Peyer's patch (tissue), 4 donors: ENCODE data around the gene TTC29. TPM values are rescaled to one million over a fixed set of nuclear protein-coding genes. Genes with fewer than 3 reads are reported as not detected.

Source experiments
- DNase-seq, 3 donors: peaks; one replicate each; pipeline ENCODE4 v3.0.0-alpha.2; 2017 to 2019
- H3K27ac ChIP-seq, 4 donors: fragments of 200-600 bp; sonication (generic); one replicate each; pipeline ENCODE4 v1.5.1; 2016 to 2019
- H3K27me3 ChIP-seq, 2 donors: fragments of 200-600 bp; sonication (generic); one replicate each; pipeline ENCODE4 v1.5.1; 2019
- H3K36me3 ChIP-seq, 3 donors: fragments of 200-600 bp; sonication (generic); one replicate each; pipeline ENCODE4 v1.5.1; 2016 to 2019
- H3K4me1 ChIP-seq, 4 donors: fragments of 200-600 bp; sonication (generic); one replicate each; pipeline ENCODE4 v1.5.1; 2016 to 2019
- H3K4me3 ChIP-seq, 4 donors: fragments of 200-600 bp; sonication (generic); 1 replicate in 3 of 4; 2 replicates in 1 of 4; pipeline ENCODE4 v1.5.1; 2016 to 2019; ENCODE audit warnings: mild to moderate bottlenecking in 1 of 4
- H3K9me3 ChIP-seq, 4 donors: fragments of 200-600 bp; sonication (generic); one replicate each; pipeline ENCODE4 v1.5.1; 2016 to 2019; ENCODE audit warnings: mild to moderate bottlenecking in 1 of 4
- POLR2A ChIP-seq, 2 donors: fragments of 450-650 bp; IDR thresholded peaks; one replicate each; pipeline ENCODE4 v1.5.1; 2017; ENCODE audit warnings: antibody characterized with exemption in 2 of 2, mild to moderate bottlenecking in 2 of 2, moderate library complexity in 2 of 2
- total RNA-seq, 4 donors: library from RNA; depleted of rRNA; stranded (reverse); fragments of >200 nt; gene quantifications; one replicate each; pipeline ENCODE4 v1.1.0, GENCODE V29; 2016
- TF ChIP-seq, protein P1 (sequence below), 6 experiments: fragments of 450-650 bp in 4 of 6; fragments of 200-600 bp in 2 of 6; sonication (generic) in 1 of 6; IDR thresholded peaks; one replicate each; pipeline ENCODE4 v1.5.1; 2017 to 2019; ENCODE audit warnings: antibody characterized with exemption in 6 of 6, mild to moderate bottlenecking in 3 of 6, moderate library complexity in 1 of 6

The TTC29 gene
- total RNA-seq, 4 donors from 2014 or later, result not detected

- Histone ChIP-seq H3K9me3 (no peaks in the 10 kb centered on the region), H3K27me3 (no peaks in the 10 kb centered on the region), H3K4me1 (no peaks in the 10 kb centered on the region), H3K36me3 (no peaks in the 10 kb centered on the region), H3K4me3 (no peak overlapping the region), H3K27ac (no peak overlapping the region)
- TF ChIP-seq POLR2A (IDR thresholded peaks at IDR 0.05), result no peak
- TF ChIP-seq, protein P1, sequence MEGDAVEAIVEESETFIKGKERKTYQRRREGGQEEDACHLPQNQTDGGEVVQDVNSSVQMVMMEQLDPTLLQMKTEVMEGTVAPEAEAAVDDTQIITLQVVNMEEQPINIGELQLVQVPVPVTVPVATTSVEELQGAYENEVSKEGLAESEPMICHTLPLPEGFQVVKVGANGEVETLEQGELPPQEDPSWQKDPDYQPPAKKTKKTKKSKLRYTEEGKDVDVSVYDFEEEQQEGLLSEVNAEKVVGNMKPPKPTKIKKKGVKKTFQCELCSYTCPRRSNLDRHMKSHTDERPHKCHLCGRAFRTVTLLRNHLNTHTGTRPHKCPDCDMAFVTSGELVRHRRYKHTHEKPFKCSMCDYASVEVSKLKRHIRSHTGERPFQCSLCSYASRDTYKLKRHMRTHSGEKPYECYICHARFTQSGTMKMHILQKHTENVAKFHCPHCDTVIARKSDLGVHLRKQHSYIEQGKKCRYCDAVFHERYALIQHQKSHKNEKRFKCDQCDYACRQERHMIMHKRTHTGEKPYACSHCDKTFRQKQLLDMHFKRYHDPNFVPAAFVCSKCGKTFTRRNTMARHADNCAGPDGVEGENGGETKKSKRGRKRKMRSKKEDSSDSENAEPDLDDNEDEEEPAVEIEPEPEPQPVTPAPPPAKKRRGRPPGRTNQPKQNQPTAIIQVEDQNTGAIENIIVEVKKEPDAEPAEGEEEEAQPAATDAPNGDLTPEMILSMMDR (IDR thresholded peaks at IDR 0.05), result peak in 5 of 6 experiments; percentile 40 to 68 (median 56)
- DNase-seq, result no peak
Measured at GRCh38 chr4:146916479-146917076, 29.1 kb downstream of the TTC29 start.

GRCh38 chr4:146915132-146915531 is 30.5 kb downstream of the TTC29 start:
- no peak overlapping the region for H3K27ac ChIP-seq
- no peaks in the 10 kb centered on the region for H3K36me3 ChIP-seq
- no peaks in the 10 kb centered on the region for H3K27me3 ChIP-seq
- no peak overlapping the region for H3K4me3 ChIP-seq
- TF ChIP-seq POLR2A (IDR thresholded peaks at IDR 0.05), result no peak
- TF ChIP-seq, protein P1 (IDR thresholded peaks at IDR 0.05), result no peak
- DNase-seq, result no peak
- no peaks in the 10 kb centered on the region for H3K4me1 ChIP-seq
- no peaks in the 10 kb centered on the region for H3K9me3 ChIP-seq

- Histone ChIP-seq H3K9me3 (no peaks in the 10 kb centered on the region), H3K36me3 (no peaks in the 10 kb centered on the region), H3K4me3 (no peak overlapping the region), H3K27ac (no peak overlapping the region), H3K4me1 (no peaks in the 10 kb centered on the region), H3K27me3 (no peaks in the 10 kb centered on the region)
- DNase-seq, result no peak
- TF ChIP-seq POLR2A (IDR thresholded peaks at IDR 0.05), result no peak
- TF ChIP-seq, protein P1 (IDR thresholded peaks at IDR 0.05), result no peak
Measured at GRCh38 chr4:146900295-146900694, 45.4 kb downstream of the TTC29 start.

- Histone ChIP-seq H3K4me3 (no peak overlapping the region), H3K27ac (no peak overlapping the region), H3K4me1 (no peaks in the 10 kb centered on the region), H3K9me3 (no peaks in the 10 kb centered on the region), H3K36me3 (no peaks in the 10 kb centered on the region), H3K27me3 (no peaks in the 10 kb centered on the region)
- no peak for DNase-seq
- TF ChIP-seq POLR2A (IDR thresholded peaks at IDR 0.05), result no peak
- TF ChIP-seq, protein P1 (IDR thresholded peaks at IDR 0.05), result no peak
Measured at GRCh38 chr4:146890301-146890700, 55.4 kb downstream of the TTC29 start.

DNA sequence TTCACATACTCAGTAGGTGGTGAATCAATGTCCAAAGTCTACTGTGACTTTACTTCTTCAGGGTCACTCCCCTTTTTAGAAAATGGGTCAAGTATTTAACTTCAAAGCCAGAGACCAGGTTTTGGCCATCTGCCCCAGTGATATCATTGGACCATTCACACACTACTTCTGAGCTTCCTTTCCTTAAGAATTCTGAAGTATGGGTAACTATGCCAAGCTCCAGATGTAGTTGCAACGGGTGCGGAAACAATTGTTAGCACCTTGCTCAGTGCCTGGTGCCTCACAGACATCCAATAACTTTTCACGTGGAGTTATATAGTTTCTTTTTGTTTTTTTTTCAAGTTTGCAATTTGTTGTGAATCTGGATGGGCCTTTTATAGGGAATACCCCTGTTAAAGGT is 62.6 kb downstream of the TTC29 start:
- no peaks in the 10 kb centered on the region for H3K9me3 ChIP-seq
- TF ChIP-seq, protein P1 (IDR thresholded peaks at IDR 0.05), result no peak
- TF ChIP-seq POLR2A (IDR thresholded peaks at IDR 0.05), result no peak
- H3K4me3 ChIP-seq, result no peak overlapping the region
- no peaks in the 10 kb centered on the region for H3K27me3 ChIP-seq
- no peak overlapping the region for H3K27ac ChIP-seq
- no peak for DNase-seq
- no peaks in the 10 kb centered on the region for H3K4me1 ChIP-seq
- H3K36me3 ChIP-seq, result no peaks in the 10 kb centered on the region

GRCh38 chr4:146857298-146857697 is 88.4 kb downstream of the TTC29 start:
- no peaks in the 10 kb centered on the region for H3K36me3 ChIP-seq
- DNase-seq, result no peak
- TF ChIP-seq POLR2A (IDR thresholded peaks at IDR 0.05), result no peak
- TF ChIP-seq, protein P1 (IDR thresholded peaks at IDR 0.05), result no peak
- H3K4me1 ChIP-seq, result no peaks in the 10 kb centered on the region
- H3K9me3 ChIP-seq, result no peaks in the 10 kb centered on the region
- no peaks in the 10 kb centered on the region for H3K27me3 ChIP-seq
- H3K4me3 ChIP-seq, result no peak overlapping the region
- H3K27ac ChIP-seq, result no peak overlapping the region
